SK-N-DZ (cell line): Measurements from ENCODE around the gene ZNF532.
"Not testable (repeated sequence)": the region's sequence is repeated elsewhere in the genome, so short reads cannot be mapped to it uniquely, and the experiment has no call there.

Experiments
- DNase-seq: peaks from one replicate; pipeline ENCODE4 v3.0.0-alpha.2; 2015; ENCODE audit warnings: low spot score

Gene ZNF532

DNA sequence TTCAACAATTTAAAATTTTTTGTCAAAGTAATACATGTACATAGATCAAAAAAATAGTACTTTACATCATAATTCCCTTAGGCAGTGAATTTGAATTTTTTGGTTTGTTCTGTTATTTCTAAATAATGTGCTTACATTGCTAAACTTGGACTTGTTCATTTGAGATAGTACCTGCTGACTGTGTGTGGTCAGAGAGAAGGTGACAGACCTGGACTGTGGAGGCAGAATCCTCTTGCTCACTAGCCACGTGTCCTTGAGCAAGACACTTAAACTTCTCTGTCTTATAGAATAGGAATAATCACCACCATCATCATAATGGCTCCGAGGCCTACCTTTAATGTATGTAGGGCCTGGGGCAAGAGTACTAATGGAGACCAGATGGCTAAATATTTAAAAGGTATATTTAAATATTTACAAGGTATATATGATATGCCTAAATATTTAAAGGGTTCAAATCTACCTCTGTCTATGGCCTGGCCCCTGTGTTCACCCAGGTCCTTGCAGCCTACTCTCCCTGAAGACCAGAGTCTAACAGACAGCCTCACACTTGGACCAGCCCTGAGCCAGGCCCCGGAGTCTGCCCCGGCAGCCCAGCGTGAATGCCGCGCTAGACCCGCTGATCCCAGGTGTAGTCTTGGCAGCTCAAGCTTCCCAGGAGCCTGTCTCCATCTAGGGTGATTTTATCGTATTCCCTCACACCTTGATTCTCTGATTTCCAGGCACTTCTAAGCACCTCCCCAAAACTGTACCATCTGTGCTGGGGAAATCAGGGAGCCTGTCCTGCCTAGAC is 33.5 kb downstream of the ZNF532 start:
- DNase-seq, result no peak

DNA sequence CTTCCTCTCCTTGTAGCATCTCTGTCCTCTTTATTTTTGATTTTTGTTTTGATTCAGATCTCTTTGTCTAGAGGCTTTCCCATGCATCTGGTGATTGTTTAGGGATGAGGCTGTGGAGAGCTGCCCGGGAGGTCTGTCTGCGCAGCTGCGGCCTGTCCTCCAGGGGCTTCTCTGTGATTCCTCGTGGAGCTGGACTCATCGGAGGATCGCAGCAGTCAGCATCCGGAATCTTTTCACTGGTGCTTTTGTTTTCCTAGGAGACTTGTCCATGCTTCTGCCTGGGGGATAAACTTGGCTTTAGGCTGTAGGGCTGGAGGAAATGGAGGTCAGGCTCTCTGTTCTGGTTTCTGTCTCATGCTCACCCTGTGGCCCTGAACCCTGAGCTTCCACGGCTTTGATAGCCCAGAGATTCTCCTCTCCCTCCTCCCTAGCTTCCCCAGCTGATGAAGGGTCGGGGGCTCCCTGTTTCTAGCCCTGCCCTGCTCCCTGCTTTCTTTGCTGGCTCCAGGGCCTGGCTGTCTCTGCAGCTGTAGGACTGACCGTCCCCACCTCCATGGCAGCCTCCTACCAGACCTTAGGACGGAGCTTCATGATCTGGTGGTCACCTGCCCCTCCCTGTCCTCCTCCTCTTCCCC is 35.5 kb downstream of the ZNF532 start:
- DNase-seq, result no peak

DNA sequence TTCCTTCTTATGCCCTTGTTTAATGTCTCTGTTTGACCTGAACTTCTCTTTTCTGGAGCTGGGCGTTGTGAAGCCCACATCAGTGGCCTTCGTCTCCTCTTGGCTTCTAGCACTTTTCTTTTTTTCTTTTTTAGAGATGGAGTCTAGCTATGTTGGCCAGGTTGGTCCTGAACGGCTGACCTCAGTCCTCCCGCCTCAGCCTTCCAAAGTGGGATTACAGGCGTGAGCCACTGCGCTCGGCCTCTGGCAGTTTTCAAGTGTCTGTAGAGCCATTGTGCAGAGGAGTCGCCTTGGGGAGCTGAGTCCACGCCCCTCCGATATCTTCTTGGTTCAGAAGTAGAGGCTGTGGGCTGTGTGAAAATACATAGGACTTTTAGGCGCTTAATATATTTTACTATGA is 36.5 kb downstream of the ZNF532 start:
- DNase-seq, result no peak

DNA sequence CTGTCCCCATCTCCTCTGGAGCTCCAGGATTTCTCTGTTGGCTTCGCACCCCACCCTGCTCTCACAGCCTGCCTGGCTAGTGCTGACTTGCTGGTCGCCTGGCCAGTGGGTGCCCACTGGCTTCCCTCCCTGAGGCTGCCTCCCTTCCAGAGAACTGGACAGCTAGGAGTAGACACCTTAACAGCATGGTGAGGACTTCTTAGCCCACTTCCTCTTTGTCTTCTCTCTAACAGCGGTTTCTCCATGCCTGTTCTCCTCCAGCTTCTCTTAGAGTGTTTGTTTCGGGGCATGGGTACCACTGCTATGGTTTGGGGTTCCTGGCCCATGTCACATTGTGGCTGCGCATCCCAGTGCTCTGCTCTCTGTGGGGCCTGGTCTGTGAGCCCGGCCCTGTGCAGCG is 37.1 kb downstream of the ZNF532 start:
- DNase-seq, result no peak

DNA sequence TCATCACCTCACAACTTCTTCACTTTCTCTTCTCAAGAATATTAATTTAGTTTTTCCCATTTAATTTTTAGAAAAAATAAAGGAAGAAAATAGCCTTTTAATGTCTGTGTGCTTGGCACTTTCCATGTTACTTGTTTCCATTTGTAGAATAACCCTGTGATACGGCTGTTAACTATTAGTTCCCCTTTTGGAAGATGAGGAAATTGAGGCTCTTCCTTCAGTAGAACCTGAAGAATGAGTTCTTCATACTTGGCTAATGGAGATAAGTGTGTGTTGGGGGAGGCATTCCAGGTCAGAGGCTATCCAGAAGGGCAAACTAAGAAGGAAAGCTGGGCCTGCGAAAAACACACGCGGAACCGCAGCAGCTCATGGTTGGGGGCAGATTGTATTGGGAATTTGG is 38.3 kb downstream of the ZNF532 start:
- DNase-seq, result no peak

DNA sequence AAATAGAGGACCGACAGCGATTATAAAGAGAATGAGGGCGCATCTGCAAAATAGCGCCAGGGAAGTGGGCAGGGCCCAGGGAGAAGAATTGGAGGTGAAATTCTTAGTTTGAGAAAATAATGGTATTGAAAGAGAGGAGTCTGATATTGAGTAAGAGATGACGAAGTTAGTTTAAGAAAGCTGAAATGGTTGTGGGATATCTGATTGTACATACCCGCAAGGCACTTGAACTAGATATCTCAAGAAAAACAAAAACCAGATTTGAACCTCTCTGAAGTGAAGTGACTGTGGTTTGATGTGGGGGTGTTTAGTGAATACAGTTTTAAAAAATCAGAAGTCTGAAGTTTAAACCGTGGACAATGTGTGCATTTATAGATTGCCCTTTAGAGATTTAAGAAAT is 38.9 kb downstream of the ZNF532 start:
- DNase-seq, result no peak

DNA sequence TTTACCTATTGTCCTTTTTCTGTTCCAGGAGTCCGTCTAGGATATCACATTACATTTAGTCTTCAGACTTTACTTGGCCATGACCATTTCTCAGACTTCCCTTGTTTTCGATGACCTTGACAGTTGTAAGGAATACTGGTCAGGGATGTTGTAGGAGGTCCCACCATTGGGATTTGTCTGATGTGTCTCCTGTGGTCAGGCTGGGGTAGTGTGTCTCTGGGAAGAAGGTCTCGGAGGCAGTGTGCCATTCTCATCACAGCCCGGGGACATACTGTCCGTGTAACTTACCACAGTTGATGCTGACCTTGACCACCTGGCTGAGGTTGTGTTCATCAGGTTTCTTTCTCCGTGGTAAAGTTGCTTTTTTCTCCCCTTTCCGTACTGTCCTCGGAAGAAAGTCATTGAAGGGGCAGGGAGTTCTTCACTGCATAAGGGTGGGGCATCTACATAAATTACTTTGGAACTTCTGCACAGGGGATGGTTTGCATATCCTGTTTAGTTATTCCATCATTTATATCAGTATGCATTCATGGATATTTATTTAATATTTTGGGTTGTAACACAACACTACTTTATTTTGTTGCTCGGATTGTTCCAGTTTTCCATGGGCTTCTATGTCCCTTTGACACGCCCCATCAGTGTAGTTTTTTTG is 41.2 kb downstream of the ZNF532 start:
- no peak for DNase-seq

DNA sequence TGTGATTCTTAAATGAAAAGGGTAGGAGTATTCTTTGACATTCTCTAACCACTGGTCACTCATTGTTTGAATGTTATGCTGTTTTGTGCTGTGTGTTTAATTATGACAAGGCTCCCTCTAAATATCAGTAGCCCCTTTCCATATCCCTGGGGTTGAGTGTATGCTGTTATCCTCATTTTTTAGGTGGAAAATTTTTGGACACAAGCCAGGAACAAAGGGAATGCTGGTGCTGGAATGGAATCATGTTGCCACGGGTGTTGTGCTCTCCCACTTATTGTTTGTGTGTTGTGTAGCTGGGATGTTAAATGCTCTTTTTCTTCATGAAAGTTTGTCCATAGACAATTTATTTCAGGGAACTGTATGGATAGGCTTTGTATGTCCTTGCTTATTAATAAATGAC is 43.3 kb downstream of the ZNF532 start:
- DNase-seq, result no peak

DNA sequence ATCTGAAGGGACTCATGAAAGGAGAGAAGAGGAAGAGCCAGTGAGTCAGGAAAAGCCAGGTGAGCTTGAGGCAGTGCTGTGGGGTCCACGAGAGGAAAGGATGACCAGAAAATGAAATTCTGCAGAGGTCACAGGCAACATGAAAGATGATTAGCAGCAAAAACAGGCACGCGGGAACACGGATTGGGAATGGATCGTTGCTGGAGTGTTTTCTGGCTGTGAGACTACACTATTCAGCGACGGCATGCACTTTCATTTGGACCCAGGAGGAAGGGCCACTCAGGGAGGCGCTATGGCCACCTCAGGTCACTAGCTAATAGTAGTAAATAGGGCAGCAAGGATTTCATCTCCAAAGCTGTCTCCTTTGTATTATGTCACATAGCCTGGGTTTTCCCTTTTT is 44.8 kb downstream of the ZNF532 start:
- DNase-seq, result no peak

DNA sequence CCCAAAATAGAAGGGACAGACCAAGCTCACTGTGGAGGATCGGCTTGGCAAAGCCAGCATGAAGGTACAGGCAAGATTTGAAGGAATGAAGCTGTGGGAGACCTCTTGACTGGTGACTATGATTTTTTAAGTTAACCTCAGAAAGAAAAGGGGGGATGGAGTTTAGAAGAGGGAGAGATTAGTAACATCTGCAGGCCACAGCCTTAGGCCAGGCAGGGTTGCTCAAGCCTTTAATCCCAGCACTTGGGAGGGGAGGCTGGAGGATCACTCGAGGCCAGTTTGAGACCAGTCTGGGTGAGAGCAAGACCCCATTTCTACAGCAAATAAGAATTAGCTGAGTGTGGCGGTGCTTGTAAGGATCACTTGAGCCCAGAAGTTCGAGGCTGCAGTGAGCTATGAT is 46.6 kb downstream of the ZNF532 start:
- DNase-seq, result no peak

DNA sequence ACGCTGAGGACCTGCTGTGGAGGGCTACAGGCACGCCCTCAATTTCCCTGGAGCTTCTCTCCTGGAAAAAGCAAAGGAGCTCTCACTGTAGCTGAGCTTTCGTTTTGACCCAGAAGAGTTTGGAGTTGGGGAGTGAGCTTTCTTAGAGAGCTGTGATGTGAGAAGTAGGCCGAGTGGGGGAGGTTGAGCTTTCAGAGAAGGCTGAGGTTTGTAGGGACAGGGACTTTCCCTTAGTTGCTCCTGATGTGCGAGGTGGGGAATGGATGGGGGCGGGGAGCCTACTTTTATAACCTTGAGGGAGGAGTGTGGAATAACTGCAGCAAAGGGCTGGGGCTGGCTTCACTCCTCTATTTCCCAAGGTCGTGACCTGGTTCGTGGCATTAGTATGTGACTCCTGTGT is 47.1 kb downstream of the ZNF532 start:
- no peak for DNase-seq

DNA sequence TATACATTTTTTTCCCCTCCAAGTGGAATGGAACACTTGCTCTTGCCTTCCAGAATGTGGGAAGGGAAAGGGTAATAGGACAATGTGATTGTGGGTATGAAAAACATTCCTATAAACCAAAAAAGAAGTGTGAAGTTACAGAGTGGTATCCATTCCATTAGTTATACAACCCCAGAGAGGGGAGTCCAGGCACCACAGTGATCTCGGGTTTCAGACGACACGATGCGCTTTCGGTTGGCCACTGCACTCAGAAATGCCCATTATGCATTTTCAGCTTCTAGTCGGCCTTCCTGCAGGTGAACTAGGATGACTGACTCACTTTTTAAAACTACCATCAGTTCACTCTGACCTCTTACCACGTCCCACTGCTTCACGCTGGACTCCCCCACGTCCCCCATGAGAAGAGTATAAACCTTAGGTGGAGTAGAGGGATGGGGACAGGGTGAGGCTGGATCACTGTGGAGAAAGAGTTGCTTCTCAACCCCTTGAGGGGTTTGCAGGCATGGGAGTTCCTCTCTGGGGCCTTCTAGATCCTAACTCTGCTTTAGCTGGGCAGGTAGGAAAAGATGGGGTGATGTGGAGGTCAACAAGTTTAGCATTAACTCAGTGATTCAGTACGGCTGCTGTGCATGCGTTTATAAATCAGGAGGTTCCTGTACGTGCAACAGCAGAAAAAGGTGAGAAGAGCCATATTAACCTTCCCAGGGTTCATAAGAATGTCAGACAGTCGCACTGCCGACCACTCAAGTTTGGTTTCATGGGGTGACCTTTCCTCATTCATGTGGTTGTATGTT is 50.5 kb downstream of the ZNF532 start:
- no peak for DNase-seq

DNA sequence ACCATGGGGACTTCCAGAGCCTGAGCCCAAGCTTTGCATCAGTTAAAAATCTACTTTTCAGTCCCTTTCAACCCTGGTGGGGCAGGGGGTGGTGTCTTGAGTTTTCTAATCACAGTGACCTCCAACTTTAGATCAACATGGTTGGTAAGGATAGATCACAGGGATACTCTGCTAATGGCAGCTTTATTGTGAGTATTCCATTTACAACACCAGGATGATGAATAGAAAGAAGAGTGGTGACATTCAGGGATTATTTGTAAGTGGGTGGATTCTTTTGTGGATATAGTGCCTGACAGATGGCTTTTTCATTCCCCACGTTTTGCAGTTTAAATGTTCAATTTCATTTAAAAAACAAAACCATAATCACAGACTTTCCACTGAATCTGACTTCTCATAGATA is 51.3 kb downstream of the ZNF532 start:
- DNase-seq, result no peak

DNA sequence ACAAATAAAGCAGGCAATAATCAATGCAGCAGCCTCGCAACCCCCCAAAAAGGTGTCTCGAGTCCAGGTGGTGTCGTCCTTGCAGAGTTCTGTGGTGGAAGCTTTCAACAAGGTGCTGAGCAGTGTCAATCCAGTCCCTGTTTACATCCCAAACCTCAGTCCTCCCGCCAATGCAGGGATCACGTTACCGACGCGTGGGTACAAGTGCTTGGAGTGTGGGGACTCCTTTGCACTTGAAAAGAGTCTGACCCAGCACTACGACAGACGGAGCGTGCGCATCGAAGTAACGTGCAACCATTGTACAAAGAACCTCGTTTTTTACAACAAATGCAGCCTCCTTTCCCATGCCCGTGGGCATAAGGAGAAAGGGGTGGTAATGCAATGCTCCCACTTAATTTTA is 55.3 kb downstream of the ZNF532 start:
- not testable (repeated sequence) for DNase-seq

DNA sequence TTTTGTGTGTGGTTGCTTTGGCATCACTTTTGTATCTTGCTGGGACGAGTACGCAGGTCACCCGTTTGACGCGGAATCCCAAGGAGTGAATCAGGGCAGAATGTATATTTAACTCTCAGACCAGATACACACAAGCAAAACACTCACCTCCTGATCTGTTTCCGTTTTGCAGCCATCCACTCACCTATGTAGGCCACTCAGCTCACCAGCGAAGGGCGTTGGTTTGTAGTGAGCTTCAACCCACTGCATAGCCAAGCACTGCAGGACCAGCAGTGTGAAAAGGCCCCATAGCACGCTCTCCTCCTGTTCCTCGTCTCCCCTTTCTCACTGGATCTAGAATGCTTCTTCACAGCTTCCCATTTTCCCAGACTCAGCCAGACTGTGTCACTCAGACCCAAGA is 58.3 kb downstream of the ZNF532 start:
- DNase-seq, result no peak

DNA sequence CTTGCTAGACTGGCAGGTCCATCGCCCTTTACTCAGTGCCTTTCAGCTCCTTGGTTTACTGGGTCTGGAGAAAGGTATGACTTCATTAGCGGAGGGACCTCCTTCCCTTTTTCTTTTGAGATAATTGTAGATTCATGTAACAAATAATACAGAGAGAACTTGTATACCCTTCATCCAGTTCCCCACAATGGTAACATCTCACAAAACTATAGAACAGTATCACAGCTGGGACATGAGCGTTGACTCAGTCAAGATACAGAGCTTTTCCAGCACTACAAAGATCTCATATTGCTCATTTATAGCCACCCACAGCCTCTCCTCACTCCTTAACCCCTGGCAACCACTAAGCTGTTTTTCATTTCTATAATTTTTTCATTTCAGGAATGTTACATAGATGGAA is 59.8 kb downstream of the ZNF532 start:
- DNase-seq, result no peak

DNA sequence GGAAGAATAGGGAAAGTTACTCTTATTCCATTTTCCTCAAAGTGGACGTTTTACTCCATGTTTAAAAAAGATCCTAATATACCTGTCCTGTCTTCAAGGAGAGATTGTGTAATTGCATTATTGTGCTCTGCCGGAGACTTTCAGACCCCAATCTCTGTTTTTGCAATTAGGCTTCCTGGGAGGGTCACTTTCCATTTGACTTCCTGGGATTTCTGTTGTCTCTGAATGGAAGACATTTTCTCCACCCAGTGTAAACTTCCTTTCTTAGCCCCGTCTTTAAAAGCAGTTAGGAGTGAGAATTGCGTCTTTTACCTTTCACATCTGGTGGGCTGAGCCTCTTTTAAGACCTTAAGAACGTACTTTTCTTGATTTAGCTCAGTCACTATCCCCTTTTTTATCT is 63.0 kb downstream of the ZNF532 start:
- DNase-seq, result no peak

DNA sequence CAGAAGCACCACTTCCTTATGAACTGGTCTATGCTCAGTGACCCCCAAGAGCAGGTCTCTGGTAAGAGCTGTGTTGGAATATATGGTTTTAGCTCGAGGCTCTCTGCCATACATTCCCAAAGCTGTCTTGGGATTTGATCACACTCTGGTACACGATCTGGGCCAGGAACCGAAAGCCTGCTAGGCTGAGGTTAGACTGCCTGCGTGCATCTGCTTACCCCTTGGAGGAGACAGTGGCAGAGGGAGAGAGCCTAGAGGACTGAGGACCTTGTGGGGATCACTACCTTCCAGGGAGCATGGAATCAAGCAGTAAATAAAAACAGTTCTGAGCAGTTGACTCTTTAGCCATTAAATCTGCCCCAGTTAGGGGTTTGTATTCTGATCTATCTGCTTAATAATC is 63.7 kb downstream of the ZNF532 start:
- DNase-seq, result no peak

DNA sequence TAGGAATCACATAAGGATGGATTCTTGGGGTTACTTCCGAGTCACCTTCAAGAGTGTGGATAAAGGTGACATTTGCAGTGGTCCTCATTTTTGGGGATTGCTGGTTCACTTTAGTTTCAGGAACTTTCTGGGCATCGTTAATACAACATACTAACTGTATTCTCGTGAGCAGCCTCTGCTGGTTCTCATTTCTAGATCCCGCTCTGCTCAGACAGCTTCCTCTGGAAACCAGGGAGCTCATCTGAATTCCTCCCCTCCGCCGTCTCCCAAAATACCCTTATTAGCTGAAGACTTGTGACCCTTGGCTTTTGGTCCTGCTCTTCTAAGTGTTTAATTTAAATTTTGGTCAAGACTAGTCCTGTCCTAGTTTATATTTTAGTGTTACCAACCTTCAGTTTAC is 64.5 kb downstream of the ZNF532 start:
- no peak for DNase-seq

DNA sequence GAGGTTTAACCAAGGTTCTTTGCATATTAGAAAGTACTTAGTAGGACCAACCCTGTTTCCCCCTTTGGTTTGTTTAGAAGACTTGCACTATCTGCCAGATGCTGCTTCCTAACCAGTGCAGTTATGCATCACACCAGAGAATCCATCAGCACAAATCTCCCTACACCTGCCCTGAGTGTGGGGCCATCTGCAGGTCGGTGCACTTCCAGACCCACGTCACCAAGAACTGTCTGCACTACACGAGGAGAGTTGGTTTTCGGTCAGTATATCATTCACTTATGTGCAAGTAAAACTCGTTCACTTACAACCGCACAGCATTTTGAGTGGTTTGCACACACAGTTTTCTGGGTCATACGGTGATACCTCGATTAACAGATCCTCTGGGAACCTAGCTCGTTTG is 69.7 kb downstream of the ZNF532 start:
- no peak for DNase-seq

DNA sequence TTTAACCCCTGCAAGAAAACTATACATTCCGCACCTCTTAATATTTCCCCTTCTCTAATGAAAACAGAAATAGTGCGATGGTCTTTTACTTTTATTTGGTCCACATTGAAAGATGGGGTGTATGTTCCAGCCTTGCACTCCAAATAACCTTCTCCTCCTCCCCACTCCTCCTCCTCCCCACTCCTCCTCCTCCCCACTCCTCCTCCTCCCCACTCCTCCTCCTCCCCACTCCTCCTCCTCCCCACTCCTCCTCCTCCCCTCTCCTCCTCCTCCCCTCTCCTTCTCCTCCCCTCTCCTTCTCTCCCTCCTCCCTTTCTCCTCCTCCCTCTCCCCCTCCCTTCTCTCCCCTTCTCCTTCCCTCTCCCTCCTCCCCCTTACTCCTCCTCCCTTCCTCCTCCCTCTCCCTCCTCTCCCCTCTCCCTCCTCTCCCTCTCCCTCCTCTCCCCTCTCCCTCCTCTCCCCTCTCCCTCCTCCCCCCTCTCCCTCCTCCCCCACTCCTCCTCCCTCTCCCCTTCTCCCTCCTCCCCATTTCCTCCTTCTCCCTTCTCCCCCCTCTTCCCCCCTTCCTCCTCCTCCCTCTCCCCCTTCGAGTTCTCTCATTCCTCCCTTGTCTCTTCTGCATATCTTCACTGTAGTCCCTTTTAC is 70.4 kb downstream of the ZNF532 start:
- DNase-seq, result no peak
